H1 (cell line): Measurements from ENCODE around the gene ANXA2. TPM values are rescaled to one million over a fixed set of nuclear protein-coding genes. Genes with fewer than 3 reads are reported as not detected.

ENCODE experiments used
- ATF2 ChIP-seq: IDR thresholded peaks from 2 replicates; pipeline ENCODE4 v1.6.1; 2012; ENCODE audit warnings: low read length, inconsistent platforms
- CHD7 ChIP-seq: fragments of 300-600 bp; sonication (generic); IDR thresholded peaks from 2 replicates; pipeline ENCODE4 v1.7.1; 2012; ENCODE audit warnings: low read length, moderate library complexity, mild to moderate bottlenecking, inconsistent platforms; ENCODE audit not compliant: insufficient replicate concordance
- RNF2 ChIP-seq: fragments of 200-900, 300-1000 bp; sonication (generic); IDR thresholded peaks from 2 replicates; pipeline ENCODE4 v1.7.1; 2016; ENCODE audit warnings: borderline replicate concordance, low read depth, mild to moderate bottlenecking, antibody characterized with exemption, low read length; ENCODE audit not compliant: poor library complexity, severe bottlenecking; ENCODE audit errors: missing control alignments
- SP2 ChIP-seq: IDR thresholded peaks from 2 replicates; pipeline ENCODE4 v1.6.1; 2012; ENCODE audit warnings: mild to moderate bottlenecking, low read length, inconsistent platforms
- polyA plus RNA-seq, 7 experiments: library from polyadenylated mRNA; depleted of rRNA in 3 of 7; stranded (reverse) in 5 of 7; unstranded in 2 of 7; fragments of >200 nt in 5 of 7; fragments of 200-250 nt in 2 of 7; gene quantifications; 1 replicate in 5 of 7; 2 replicates in 1 of 7; 4 replicates in 1 of 7; pipeline versions ENCODE4 v1.2.1 to v1.2.3, GENCODE V29; 2011 to 2013; ENCODE audit warnings: missing spikeins in 2 of 7, mixed read lengths in 2 of 7
- total RNA-seq: library from RNA; stranded (reverse); fragmentation: NEBNext Ultra II Directional; extraction: Animal tissue kit (Norgen Biotek cat#: 25700); gene quantifications from 2 replicates; pipeline ENCODE4 v1.2.1, GENCODE V29; 2021

The ANXA2 gene
- total and polyA plus RNA-seq, 2 of the 8 experiments (the other 6 are each of a cell fraction or from before 2014, with no cell fraction given) = 178 to 217 TPM

DNA sequence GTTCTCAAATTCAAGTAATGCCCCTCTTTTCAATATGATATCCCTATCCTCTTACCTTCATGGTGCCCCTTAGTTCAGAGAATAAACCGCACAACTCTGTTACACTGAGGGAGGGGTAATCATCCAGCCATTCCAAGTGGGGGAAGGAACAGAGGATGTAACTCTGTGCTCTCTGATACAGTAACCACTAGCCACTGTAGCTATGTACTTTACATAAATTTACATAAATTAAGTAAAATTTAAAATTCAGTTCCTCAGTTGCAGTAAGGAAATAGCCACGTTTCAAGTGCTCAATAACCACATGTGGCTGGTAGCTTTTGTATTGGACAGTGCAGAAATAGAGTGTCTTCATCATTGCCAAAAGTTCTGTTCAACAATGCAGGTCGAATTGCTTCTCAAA lies 90.8 kb downstream of the ANXA2 start (continued):
- TF ChIP-seq CHD7 (no peak), SP2 (no peak), ATF2 (no peak), RNF2 (no peak)
- TF ChIP-seq, all 59 proteins: peak for 0
